HG02610 (cell line): Measurements from ENCODE around the gene PDGFC.

Experiments
- ATAC-seq: cut with Tn5 transposase; IDR thresholded peaks from one replicate; pipeline ENCODE4 v1.9.1; 2021; ENCODE audit warnings: mild to moderate bottlenecking, moderate library complexity; ENCODE audit not compliant: unreplicated experiment

Gene PDGFC

DNA sequence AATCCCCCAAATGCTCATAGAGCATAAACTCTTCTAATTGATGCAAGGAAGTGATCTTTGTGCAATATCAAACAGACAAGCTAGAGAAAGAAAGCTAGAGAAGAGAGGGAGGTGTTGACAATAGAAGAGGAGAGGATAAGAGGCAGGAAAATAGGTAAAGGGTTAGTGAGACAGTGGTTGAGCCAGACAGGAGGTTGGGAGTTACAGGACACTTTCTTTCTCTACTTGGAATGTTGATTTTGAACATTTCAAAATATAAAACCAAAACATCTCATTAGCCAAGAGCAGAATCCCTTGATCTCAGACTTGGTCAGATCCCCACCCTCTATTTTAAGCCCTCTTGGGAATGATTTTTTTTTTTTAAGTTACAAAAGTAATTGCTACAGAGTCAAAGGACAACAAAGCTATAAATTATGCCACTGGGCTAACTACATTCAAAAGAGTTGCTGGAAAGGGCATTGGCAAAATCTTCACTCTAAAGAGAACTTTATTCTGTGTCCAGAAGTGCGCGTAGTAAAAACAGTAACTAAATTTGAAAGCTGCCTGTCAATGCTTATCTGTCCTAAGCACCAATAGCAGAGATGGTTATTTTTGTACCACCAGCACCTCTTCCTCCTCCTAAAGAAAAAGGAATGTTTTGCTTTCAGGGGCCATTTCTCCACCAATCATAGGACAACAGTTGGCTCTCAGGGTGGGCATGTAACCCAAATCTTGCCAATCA is 133.8 kb downstream of the PDGFC start:
- no peak for ATAC-seq

DNA sequence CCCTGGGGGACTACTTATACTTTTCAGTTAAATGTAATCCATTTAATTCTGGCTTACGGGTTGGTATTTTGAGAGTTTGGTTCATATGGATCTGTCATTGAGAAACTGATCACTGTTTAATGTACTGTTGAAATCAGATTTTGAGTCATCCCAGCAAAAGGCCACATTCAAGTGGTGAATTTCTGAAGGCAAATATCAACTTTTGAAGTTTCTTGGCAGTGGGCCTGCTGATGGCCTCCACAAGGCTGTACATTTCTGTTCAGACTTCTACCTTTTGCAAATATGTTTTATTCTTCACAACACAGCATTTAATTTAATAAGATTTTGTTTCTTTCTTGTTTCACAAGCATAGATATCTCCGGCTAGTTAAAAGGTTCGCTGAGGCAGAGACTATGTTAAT is 138.7 kb downstream of the PDGFC start:
- no peak for ATAC-seq

DNA sequence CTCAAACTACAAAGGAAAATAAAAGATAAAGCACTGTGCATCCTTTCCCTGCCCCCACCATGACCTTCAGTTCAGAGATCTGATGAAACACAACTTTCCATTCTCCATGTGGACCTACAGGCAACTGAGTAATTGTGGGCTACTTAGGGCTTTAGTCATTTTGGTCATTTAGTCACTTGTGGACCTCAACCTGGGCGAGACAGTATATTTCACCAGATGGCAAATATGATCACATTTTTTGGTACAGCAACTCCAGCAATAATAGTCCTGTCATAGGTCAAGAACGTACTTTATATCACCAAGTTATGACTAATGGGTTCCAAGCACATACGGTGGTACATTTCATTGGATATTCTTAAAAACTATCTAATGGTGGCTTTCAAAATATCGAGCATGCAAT is 141.2 kb downstream of the PDGFC start:
- no peak for ATAC-seq

DNA sequence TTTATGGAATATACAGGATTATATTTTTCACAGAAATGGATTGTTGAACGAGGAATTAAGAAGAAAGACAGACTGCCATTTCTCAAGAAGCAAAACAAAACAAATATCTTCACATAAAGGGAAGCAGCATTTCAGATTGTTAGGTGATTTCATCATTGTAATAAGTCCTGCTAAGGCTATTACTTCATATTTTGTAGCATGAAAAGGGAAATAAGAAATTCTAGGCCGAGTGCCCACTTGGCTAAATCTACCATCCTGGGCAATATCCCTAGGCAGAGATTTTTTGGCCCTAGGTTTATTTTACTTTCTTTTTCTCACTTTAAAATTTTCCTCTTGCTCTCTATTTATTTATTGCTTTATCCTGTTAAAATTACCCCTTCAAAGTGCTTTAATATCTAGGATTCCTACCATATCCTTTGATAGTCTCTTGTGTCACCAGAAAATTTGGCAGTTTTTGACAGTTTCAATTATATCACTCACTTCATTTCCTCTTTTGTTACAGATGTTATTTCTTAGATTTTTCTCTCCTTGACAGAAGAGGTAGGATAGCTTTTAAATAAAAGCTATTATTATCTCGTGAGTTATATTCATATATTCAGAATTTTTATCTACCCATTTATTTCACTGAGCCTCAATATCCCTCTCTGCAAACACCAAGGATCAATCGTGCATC is 142.3 kb downstream of the PDGFC start:
- ATAC-seq, result no peak

DNA sequence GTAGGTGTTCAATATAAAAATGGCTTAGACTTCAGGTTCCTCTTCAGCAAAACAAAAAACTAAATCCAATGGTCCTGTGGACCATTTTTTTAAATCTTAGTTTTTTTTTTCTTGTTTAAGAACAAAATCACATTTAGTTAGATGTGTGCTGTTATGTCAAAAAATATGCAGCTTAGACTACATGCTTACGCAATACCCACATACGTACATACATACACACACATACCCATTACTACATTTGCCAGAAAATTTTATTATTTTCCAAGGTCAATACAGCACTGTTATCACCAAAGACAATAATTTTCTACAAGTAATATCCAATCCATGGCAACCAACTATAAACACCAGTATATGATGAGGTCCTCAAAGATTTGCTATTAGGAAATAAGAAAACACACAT is 144.1 kb downstream of the PDGFC start:
- ATAC-seq, result no peak

DNA sequence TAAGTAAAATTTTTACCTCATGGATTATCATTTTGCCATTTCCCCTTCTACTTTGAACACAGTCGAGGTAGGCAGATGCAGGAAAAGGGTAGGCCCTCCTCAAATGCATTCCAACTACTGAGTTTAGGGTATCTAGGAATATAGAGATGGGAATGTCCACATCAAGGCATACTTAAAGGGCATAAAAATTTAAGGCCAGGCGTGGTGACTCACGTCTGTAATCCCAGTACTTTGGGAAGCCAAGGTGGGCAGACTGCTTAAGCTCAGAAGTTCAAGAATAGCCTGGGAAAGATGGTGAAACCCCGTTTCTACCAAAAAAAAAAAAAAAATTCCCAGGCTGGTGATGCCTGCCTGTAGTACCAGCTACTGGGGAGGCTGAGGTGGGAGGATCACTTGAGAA is 146.5 kb downstream of the PDGFC start:
- ATAC-seq, result no peak

DNA sequence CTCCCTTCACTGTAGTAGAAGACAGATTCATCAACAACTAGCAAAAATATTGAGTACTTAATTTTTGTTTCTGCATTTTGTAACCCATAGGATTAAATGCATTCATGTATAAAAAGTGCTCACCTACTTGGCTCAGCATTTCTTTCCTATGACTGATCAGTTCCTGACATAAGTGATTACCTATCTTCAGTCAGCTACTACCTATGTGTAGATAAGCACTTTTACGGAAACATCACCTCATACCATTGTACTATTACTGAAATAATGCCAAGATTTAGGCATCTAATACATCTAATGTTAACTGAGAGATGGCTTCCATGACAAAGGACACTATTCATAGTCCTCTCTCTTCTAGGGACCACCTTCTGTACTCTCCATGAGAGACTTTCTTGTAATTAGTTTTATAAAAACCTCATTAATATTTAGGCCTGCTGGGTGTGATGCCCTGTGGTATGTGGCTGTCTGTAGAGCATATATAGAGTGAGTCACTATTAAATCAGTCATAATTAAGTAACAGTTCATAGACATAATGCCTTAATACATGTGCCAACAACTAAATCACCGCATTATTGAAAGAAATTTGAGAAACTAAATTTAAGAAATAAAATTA is 147.0 kb downstream of the PDGFC start:
- ATAC-seq, result no peak

DNA sequence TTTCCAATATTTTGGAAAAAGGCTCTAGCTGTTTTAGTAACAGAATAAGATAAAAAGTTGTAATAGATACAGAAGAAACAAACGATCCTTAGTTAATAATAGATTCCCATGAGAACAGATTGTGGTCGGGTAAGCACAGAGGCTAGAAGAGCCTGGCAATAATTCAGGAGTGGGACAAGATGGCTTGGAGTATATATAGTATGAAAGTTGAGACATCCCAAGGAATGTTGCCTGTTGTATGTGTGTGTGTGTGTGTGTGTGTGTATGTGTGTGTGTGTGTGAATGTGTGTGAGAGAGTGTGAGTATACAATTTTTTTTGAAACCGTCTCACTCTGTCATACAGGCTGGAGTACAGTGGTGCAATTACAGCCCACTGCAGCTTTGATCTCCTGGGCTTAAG is 150.7 kb downstream of the PDGFC start:
- no peak for ATAC-seq

DNA sequence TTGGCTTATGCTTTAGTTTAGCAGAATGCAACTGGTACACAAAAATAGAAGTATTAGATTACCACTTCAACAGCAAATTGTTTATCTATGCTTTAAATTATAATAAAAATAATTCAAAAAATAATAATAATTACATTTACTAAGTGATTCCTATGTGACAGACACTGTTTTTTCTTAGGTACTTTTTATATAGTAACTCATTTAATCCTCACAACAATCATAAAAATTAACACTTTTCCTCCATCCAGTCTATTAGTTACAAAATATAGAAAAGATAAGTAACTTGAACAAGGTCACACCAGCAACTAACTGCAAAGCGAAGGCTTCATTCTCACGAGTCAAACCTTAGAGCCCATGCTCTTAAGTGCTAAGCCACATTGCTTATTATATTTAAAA is 155.2 kb downstream of the PDGFC start:
- no peak for ATAC-seq

DNA sequence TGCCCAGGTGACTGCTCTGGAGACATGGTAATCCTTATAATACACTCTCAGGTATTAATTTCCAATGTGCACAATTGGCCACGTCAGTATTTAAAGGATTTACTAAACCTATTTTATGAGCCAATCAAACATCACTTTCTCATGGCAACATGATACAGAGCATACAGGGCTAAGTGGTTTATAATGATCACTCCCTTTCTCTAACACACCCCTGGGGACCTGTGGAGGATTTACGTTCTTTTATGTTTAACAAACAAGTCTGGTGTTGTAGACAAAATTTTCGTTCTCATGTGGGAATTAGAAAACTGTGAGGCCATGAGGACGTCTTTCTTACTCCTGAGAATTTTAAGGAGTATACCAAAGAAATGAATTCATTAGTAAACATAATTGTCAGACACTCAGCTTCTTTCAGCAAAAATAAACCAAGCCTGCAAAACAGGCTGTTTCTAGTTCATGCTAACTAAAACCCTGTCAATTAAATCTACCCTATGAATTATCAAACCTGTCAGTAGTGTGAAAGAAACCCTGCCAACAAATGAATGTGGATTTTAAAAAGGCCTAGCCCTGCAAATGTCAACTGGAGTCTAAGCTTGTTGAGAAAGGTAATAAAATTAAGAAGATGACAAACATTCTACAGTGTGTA is 155.8 kb downstream of the PDGFC start:
- ATAC-seq, result no peak

DNA sequence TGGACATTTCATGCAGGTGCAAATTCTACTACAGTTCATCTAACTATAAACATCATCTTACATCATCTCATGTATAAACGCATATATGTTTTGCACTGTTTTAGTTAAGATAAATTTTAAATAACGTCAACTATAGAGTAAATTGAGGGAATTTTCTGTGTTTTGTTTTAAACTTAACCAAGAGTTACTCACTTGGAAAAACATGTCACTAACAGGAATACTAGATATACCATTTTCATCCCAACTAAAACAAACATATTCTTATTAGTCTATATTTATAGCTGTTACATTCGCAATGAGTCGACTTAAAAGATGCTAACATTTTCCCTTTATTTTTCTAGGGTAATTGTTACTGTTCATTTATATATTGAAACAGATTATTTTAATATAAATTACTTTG is 159.6 kb downstream of the PDGFC start:
- no peak for ATAC-seq

DNA sequence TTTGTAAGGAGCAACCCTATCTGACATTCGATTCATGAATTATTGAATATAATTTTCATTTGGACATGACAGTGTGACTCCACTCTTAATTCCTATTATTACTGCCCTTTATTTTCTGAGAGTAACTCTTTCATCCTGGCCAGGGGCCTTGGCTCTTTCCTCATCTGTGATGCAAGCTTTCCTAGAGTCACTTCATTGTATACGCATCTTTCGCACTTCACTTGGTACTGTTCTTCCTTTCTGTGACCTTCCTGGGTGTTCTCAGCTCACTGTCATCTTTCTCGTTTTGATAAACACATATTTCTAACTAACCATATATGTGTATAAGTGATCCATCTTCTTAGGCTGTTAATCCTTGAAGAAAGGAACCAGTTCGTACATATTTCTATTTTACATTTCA is 160.3 kb downstream of the PDGFC start:
- ATAC-seq, result no peak

DNA sequence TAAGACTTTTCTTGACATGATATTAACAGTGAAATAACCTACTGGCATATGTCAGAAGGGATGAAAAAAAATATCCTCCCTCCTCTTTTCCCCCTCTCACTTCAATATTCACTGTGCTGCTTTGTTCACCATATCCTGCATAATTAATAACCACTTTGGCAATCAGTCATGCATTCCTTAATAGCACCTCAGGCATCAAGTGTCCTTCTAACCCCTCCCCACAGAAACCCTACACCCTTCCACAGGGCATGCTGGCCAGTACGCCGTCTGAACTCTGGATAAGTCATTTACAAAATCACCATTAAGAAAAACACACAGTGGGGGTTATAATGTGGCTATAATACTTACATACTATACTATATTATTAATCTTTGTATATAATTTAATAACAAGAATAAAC is 165.9 kb downstream of the PDGFC start:
- no peak for ATAC-seq

DNA sequence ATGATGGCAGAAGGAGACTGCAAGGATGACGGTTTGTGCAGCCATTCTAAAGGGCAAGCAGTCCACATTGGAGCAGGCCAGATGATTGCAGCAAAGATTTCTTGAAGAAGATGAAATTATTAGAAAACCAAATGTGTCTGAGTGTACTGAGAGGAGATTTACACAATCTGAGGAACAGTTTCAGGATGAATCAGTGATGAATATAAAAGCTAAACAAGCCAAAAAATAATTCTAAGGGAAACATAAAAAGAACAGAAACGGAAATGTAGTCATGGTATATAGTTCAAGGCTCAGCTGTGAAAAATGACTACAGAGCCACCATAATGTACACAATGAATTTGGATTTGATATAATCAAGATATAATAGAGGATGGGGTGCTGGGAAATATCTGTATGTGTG is 168.5 kb downstream of the PDGFC start:
- ATAC-seq, result no peak

DNA sequence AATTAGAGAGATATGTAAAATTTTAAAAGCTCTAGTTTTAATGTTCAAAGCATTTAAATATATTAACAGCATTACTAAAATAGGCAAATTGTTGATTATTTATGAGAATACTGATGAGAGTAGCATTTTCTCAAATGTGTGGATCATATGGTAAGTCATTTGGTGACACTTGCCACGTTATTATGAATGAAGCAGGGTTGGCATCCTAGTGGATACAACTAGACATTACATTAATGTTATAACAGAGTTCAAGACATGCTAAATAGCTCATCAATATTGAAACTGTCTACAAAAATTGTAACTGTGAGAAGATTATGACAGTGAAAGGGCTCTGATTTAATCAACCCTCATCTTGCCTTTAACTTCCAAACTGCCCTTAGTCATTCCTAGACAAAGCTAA is 171.1 kb downstream of the PDGFC start:
- peak; percentile 67 for ATAC-seq

DNA sequence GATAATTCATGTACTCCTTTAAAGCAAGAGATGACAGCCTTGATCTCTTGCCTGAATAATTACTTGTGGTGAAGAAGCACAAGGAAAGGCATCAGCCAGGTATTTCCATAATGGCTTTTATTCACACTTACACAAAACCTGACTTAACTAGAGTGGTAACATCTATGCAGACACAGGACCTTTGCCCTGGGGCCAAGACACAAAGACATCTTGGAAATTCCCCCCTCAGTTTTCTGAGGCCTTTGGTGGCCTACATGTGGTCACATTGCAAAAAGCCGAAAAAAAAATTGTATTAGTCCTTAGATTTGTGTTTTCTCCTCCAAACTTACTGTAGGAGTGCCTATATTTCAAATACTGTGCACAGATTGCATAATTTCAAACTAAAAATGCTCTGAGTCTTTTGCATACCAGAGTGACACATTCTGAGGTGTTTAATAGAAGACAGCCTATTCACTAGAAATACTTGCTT is 172.4 kb downstream of the PDGFC start:
- ATAC-seq, result no peak

DNA sequence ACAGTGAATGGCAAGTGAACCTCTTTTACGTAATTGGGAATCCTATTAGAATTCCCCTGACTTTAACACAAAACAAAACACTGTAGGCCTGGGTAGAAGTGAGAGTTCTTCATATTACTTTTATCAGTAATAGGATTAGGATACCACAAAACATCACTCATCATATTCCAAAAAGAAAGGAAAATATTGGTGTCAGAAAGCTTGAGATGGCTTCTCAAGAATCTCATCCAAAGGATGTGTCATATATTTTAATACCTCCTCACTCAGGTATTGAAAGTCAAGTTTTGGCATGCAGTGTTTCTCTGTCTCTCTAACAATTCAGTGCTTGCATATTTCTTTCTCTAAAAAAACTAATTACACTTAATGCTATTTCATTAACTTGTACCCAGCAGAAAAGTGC is 173.2 kb downstream of the PDGFC start:
- no peak for ATAC-seq

DNA sequence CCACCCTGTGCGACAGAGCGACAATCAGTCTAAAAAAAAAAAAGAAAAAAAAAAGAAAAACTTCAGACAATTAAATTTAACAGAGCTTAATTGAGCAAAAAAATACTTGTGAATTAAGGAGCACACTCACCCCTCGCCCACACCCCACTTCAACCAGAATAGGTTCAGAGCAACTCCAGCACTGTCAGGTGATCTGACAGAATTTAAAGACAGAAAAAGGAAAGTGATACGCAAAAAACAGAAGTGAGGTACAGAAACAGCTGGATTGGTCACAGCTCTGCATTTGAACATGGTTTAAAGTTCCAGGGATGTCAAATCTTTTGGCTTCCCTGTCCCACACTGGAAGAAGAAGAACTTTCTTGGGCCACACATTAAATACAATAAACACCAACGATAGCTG is 174.4 kb downstream of the PDGFC start:
- no peak for ATAC-seq

DNA sequence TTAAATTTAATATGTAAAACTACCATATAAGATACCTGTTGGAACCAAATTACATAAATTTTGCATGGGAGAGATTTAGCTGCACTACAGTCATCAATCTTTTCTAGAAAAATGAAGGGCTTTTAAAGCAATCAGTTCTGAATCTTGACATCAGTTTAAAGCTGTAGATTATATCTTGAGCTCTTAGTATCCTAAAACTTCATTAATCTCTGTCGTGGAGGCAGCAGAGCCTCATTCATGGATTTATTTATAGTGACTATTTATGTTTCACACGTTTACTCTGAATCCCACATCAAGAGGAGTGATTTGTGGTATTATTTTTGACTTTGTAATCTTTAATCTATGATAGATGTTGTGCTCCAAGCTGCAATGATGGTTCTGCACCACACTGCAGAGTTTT is 175.9 kb downstream of the PDGFC start:
- no peak for ATAC-seq

DNA sequence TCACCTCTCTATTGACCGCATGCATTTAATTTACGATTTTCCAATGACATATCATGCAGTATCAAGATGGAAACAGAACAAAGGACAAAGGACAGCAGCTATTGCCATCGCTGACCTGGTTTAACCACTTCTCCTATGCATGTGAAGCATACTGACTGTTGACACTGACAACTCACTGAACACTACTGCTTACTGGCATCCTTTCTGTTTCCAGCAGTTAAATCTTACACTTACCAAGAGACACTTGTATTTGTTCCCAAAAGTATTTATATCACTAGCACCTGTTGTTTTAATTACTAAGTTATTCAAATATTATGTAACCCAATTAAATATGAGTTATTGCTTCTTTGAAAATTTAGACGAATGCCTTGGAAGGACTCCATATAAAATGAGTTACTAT is 176.7 kb downstream of the PDGFC start:
- no peak for ATAC-seq

DNA sequence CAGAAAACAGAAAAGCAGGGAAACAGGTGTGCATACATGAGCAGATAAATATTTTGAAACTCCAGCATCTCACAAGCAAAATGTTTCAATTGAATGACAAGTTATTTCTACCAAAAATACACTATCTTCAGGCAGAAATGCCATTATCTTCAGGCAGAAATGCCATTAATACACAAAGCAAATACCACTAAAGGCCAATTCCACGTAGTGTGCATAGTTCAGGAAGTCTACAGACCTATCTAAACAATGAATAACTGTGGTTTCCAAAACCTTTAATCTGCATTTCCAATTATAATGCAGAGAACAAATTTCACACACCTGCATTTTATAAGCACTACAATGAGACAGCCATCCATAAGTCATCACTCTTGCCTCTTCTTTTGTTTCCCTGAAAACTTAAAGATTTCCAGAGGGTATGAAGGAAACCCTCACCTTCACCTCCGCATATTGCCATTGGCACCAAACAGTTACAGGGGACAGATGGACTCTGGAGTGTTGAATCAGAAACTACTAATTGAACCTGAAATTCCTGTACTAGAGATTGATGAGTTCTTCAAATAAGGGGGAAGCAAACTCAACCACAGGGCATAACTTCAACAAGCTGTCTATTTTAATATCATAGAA is 179.0 kb downstream of the PDGFC start:
- ATAC-seq, result no peak
